HG03139 (cell line): Measurements from ENCODE around the gene CHST8.

Experiments
- ATAC-seq: cut with Tn5 transposase; IDR thresholded peaks from one replicate; pipeline ENCODE4 v1.9.1; 2021; ENCODE audit not compliant: unreplicated experiment

The CHST8 gene

GRCh38 chr19:33734913-33735312 lies 113.2 kb downstream of the CHST8 start:
- no peak for ATAC-seq

- ATAC-seq, result no peak
Observed at GRCh38 chr19:33736158-33736557, 114.4 kb downstream of the CHST8 start.

GRCh38 chr19:33736787-33737186 lies 115.0 kb downstream of the CHST8 start:
- no peak for ATAC-seq

- no peak for ATAC-seq
Observed at GRCh38 chr19:33737681-33738371, 116.1 kb downstream of the CHST8 start.

- no peak for ATAC-seq
Observed at GRCh38 chr19:33740811-33741396, 119.2 kb downstream of the CHST8 start.

- ATAC-seq, result no peak
Observed at GRCh38 chr19:33745297-33745696, 123.5 kb downstream of the CHST8 start.

GRCh38 chr19:33746159-33746558 lies 124.4 kb downstream of the CHST8 start:
- ATAC-seq, result no peak

- ATAC-seq, result no peak
Observed at GRCh38 chr19:33747273-33747672, 125.5 kb downstream of the CHST8 start.

- ATAC-seq, result no peak
Observed at GRCh38 chr19:33748231-33748630, 126.5 kb downstream of the CHST8 start.

GRCh38 chr19:33749016-33749415 lies 127.3 kb downstream of the CHST8 start:
- no peak for ATAC-seq

- no peak for ATAC-seq
Observed at GRCh38 chr19:33749619-33750175, 127.9 kb downstream of the CHST8 start.

GRCh38 chr19:33750587-33751435 lies 129.1 kb downstream of the CHST8 start:
- no peak for ATAC-seq

- no peak for ATAC-seq
Observed at GRCh38 chr19:33751436-33751770, 129.7 kb downstream of the CHST8 start.

GRCh38 chr19:33752018-33752800 lies 130.5 kb downstream of the CHST8 start:
- ATAC-seq, result no peak

GRCh38 chr19:33752945-33753344 lies 131.2 kb downstream of the CHST8 start:
- no peak for ATAC-seq

- ATAC-seq, result no peak
Observed at GRCh38 chr19:33754361-33754760, 132.6 kb downstream of the CHST8 start.

- no peak for ATAC-seq
Observed at GRCh38 chr19:33755099-33756035, 133.6 kb downstream of the CHST8 start.

GRCh38 chr19:33756177-33756576 lies 134.4 kb downstream of the CHST8 start:
- no peak for ATAC-seq

- no peak for ATAC-seq
Observed at GRCh38 chr19:33758541-33759013, 136.8 kb downstream of the CHST8 start.

GRCh38 chr19:33759356-33759755 lies 137.6 kb downstream of the CHST8 start:
- ATAC-seq, result no peak
